HL-60 (cell line): Measurements from ENCODE around the gene OPHN1.

Source experiments
- DNase-seq, 2 experiments: peaks; one replicate each; pipeline ENCODE4 v3.0.0-alpha.2; 2010 to 2020; ENCODE audit warnings: low read depth in 1 of 2, low spot score in 1 of 2
- H3K27ac ChIP-seq: fragments of 250-450 bp; sonication (Bioruptor Pico); replicated peaks from 2 replicates; pipeline ENCODE4 v1.5.1; 2020; ENCODE audit warnings: mild to moderate bottlenecking, moderate library complexity
- H3K27me3 ChIP-seq: fragments of 250-450 bp; sonication (Bioruptor Pico); 2 replicates; pipeline ENCODE4 v1.5.1; 2021; ENCODE audit warnings: mild to moderate bottlenecking, moderate library complexity; ENCODE audit not compliant: insufficient read depth, poor library complexity, severe bottlenecking
- H3K4me3 ChIP-seq: replicated peaks from 2 replicates; pipeline ENCODE4 v1.5.1; 2011; ENCODE audit warnings: mild to moderate bottlenecking, control low read depth, low read length; ENCODE audit not compliant: insufficient read depth
- CTCF ChIP-seq: IDR thresholded peaks from one replicate; pipeline ENCODE4 v1.5.1; 2011; ENCODE audit warnings: low read length, control low read depth, inconsistent platforms; ENCODE audit not compliant: insufficient read depth
- GABPA ChIP-seq: IDR thresholded peaks from 2 replicates; pipeline ENCODE4 v1.6.1; 2012; ENCODE audit warnings: low read depth
- POLR2AphosphoS5 ChIP-seq: IDR thresholded peaks from 2 replicates; pipeline ENCODE4 v1.6.1; 2012; ENCODE audit warnings: low read depth
- REST ChIP-seq: IDR thresholded peaks from 2 replicates; pipeline ENCODE4 v1.6.1; 2012; ENCODE audit warnings: low read depth; ENCODE audit not compliant: insufficient replicate concordance
- SPI1 ChIP-seq: IDR thresholded peaks from 2 replicates; pipeline ENCODE4 v1.6.1; 2012; ENCODE audit warnings: low read depth, mild to moderate bottlenecking, borderline replicate concordance

OPHN1 gene

GRCh38 chrX:68203211-68203610 lies 230.1 kb downstream of the OPHN1 start:
- no peak for TF ChIP-seq SPI1
- no peak for TF ChIP-seq REST
- no peak for TF ChIP-seq GABPA
- Histone ChIP-seq H3K4me3 (no peak overlapping the region), H3K27ac (no peak overlapping the region), H3K27me3 (no peaks in the 10 kb centered on the region)
- no peak for DNase-seq

- no peak for DNase-seq
- Histone ChIP-seq H3K4me3 (no peak overlapping the region), H3K27me3 (no peaks in the 10 kb centered on the region), H3K27ac (no peak overlapping the region)
- no peak for TF ChIP-seq CTCF
- no peak for TF ChIP-seq GABPA
Measured at GRCh38 chrX:68199062-68199848, 234.0 kb downstream of the OPHN1 start.

GRCh38 chrX:68196939-68197791 lies 236.1 kb downstream of the OPHN1 start:
- no peak overlapping the region for H3K27ac ChIP-seq
- no peaks in the 10 kb centered on the region for H3K27me3 ChIP-seq
- H3K4me3 ChIP-seq, result no peak overlapping the region
- DNase-seq, result peak in 1 of 2 experiments; percentile 39
- TF ChIP-seq CTCF (peak; percentile 38), POLR2AphosphoS5 (no peak)

- TF ChIP-seq REST (no peak), POLR2AphosphoS5 (no peak), SPI1 (no peak), GABPA (no peak), CTCF (no peak)
- DNase-seq, result no peak
- Histone ChIP-seq H3K4me3 (no peak overlapping the region), H3K27me3 (no peaks in the 10 kb centered on the region), H3K27ac (no peak overlapping the region)
Measured at GRCh38 chrX:68195561-68195960, 237.7 kb downstream of the OPHN1 start.
